HEK293 (cell line): ENCODE measurements around the gene CIZ1.
A peak's percentile ranks its signal among the peaks of the same experiment; 100 is the strongest.

Source experiments
- FEZF1 ChIP-seq: fragments of 450-650 bp; formaldehyde crosslinking; IDR thresholded peaks from 2 replicates; pipeline ENCODE4 v1.5.1; 2016; ENCODE audit warnings: missing biosample characterization, missing genetic modification characterization
- GLIS1 ChIP-seq: fragments of 450-650 bp; formaldehyde crosslinking; IDR thresholded peaks from 2 replicates; pipeline ENCODE4 v1.5.1; 2016; ENCODE audit warnings: missing biosample characterization, missing genetic modification characterization
- IKZF3 ChIP-seq: fragments of 450-650 bp; IDR thresholded peaks from 2 replicates; pipeline ENCODE4 v1.5.0; 2018; ENCODE audit warnings: missing biosample characterization, mild to moderate bottlenecking, missing genetic modification characterization, moderate library complexity
- KLF1 ChIP-seq: fragments of 450-650 bp; formaldehyde crosslinking; IDR thresholded peaks from 2 replicates; pipeline ENCODE4 v1.5.1; 2016; ENCODE audit warnings: missing biosample characterization, missing genetic modification characterization
- OSR2 ChIP-seq: fragments of 450-650 bp; formaldehyde crosslinking; IDR thresholded peaks from 2 replicates; pipeline ENCODE4 v1.5.1; 2016; ENCODE audit warnings: missing biosample characterization, missing genetic modification characterization
- SP3 ChIP-seq: fragments of 450-650 bp; formaldehyde crosslinking; IDR thresholded peaks from 2 replicates; pipeline ENCODE4 v1.5.1; 2016; ENCODE audit warnings: missing biosample characterization, missing genetic modification characterization
- ZBTB1 ChIP-seq: fragments of 450-650 bp; formaldehyde crosslinking; IDR thresholded peaks from 2 replicates; pipeline ENCODE4 v1.5.1; 2016; ENCODE audit warnings: missing biosample characterization, missing genetic modification characterization
- ZBTB11 ChIP-seq: fragments of 450-650 bp; formaldehyde crosslinking; conservative IDR thresholded peaks from 2 replicates; pipeline ENCODE4 v1.5.1; 2016; ENCODE audit warnings: low read depth, missing biosample characterization, missing genetic modification characterization
- ZBTB26 ChIP-seq: fragments of 450-650 bp; formaldehyde crosslinking; optimal IDR thresholded peaks from 2 replicates; pipeline ENCODE3; 2016; ENCODE audit warnings: missing biosample characterization, mild to moderate bottlenecking, missing genetic modification characterization
- ZBTB44 ChIP-seq: fragments of 450-650 bp; IDR thresholded peaks from 2 replicates; pipeline ENCODE4 v1.5.1; 2018; ENCODE audit warnings: missing biosample characterization, mild to moderate bottlenecking, missing genetic modification characterization
- ZBTB48 ChIP-seq: fragments of 450-650 bp; formaldehyde crosslinking; IDR thresholded peaks from 2 replicates; pipeline ENCODE4 v1.5.1; 2016; ENCODE audit warnings: missing biosample characterization, missing genetic modification characterization
- ZEB2 ChIP-seq: fragments of 450-650 bp; formaldehyde crosslinking; IDR thresholded peaks from 2 replicates; pipeline ENCODE4 v1.5.1; 2016; ENCODE audit warnings: missing biosample characterization, missing genetic modification characterization
- ZNF2 ChIP-seq: fragments of 450-650 bp; formaldehyde crosslinking; IDR thresholded peaks from 2 replicates; pipeline ENCODE4 v1.5.1; 2016; ENCODE audit warnings: missing biosample characterization, missing genetic modification characterization
- ZNF311 ChIP-seq: fragments of 450-650 bp; formaldehyde crosslinking; IDR thresholded peaks from 2 replicates; pipeline ENCODE4 v1.5.1; 2017; ENCODE audit warnings: missing biosample characterization, missing genetic modification characterization, borderline replicate concordance
- ZNF548 ChIP-seq: fragments of 450-650 bp; formaldehyde crosslinking; IDR thresholded peaks from 2 replicates; pipeline ENCODE4 v1.5.1; 2016; ENCODE audit warnings: missing biosample characterization, missing genetic modification characterization
- ZNF561 ChIP-seq: fragments of 450-650 bp; IDR thresholded peaks from 2 replicates; pipeline ENCODE4 v1.5.1; 2018; ENCODE audit warnings: missing biosample characterization, missing genetic modification characterization, borderline replicate concordance
- ZNF777 ChIP-seq: fragments of 450-650 bp; formaldehyde crosslinking; IDR thresholded peaks from 2 replicates; pipeline ENCODE4 v1.5.1; 2017; ENCODE audit warnings: missing biosample characterization, missing genetic modification characterization, borderline replicate concordance
- ZSCAN18 ChIP-seq: fragments of 450-650 bp; formaldehyde crosslinking; IDR thresholded peaks from 2 replicates; pipeline ENCODE4 v1.5.1; 2016; ENCODE audit warnings: missing biosample characterization, missing genetic modification characterization
- ZXDB ChIP-seq: fragments of 450-650 bp; formaldehyde crosslinking; IDR thresholded peaks from 2 replicates; pipeline ENCODE4 v1.5.1; 2016; ENCODE audit warnings: missing biosample characterization, missing genetic modification characterization
- TF ChIP-seq, protein P1 (sequence below): fragments of 450-650 bp; formaldehyde crosslinking; IDR thresholded peaks from 2 replicates; pipeline ENCODE4 v1.5.1; 2017; ENCODE audit warnings: missing biosample characterization, missing genetic modification characterization
- TF ChIP-seq, protein P2 (sequence below): fragments of 450-650 bp; formaldehyde crosslinking; IDR thresholded peaks from 2 replicates; pipeline ENCODE4 v1.5.1; 2016; ENCODE audit warnings: missing biosample characterization, missing genetic modification characterization
- TF ChIP-seq, protein P3 (sequence below): fragments of 450-650 bp; formaldehyde crosslinking; IDR thresholded peaks from 2 replicates; pipeline ENCODE4 v1.5.1; 2016; ENCODE audit warnings: missing biosample characterization, missing genetic modification characterization
- TF ChIP-seq, protein P4 (sequence below): sonication (generic); formaldehyde crosslinking; IDR thresholded peaks from 2 replicates; pipeline ENCODE4 v1.8.1; 2022; ENCODE audit warnings: mild to moderate bottlenecking, moderate library complexity, missing genetic modification reagents

Gene CIZ1

DNA sequence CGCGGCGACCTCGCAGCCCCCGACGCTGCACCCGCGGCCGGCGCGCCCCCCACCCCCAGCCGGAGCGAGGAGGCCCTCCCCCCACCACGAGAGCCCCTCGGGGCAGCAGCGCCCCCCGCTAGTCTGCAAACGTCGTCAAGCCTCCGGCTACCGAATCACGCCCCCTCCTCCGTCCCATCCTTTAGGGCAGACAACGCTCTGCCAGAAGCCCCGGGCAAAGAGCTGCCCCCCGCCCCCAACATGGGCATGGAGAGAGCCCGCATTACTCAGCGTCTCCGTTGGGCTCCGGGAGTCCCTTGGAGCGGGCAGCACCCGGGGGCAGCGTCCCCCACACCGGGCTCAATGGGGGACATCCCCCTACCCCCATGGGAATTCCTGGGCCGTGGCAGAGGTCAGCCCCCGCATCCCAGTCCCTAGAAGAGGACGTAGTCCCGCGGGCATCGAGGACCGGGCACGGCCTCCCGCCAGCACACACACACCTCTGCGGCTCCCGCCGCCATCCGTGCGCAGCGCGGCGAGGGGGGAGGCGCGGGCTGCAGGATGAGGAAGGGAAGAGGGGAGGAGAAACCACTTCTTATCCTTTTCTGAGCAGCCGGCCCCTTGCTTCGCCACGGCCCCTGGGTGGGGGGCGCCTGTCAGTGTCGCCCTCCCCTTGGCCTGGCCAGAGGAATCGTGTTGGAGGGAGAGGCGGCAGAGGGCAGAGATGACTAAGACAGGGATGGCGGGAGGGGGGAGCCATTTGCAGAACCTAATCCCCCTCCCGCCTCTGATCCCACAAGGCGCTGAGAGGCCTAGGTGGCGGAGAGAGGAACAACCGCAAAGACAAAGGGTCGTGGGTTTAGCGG lies 12.6 kb upstream of the CIZ1 start (continued):
- no peak for TF ChIP-seq ZSCAN18 (tag by site-specific recombination)
- TF ChIP-seq, protein P1, sequence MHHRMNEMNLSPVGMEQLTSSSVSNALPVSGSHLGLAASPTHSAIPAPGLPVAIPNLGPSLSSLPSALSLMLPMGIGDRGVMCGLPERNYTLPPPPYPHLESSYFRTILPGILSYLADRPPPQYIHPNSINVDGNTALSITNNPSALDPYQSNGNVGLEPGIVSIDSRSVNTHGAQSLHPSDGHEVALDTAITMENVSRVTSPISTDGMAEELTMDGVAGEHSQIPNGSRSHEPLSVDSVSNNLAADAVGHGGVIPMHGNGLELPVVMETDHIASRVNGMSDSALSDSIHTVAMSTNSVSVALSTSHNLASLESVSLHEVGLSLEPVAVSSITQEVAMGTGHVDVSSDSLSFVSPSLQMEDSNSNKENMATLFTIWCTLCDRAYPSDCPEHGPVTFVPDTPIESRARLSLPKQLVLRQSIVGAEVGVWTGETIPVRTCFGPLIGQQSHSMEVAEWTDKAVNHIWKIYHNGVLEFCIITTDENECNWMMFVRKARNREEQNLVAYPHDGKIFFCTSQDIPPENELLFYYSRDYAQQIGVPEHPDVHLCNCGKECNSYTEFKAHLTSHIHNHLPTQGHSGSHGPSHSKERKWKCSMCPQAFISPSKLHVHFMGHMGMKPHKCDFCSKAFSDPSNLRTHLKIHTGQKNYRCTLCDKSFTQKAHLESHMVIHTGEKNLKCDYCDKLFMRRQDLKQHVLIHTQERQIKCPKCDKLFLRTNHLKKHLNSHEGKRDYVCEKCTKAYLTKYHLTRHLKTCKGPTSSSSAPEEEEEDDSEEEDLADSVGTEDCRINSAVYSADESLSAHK (tag by site-specific recombination), result peak; percentile 38; the same call in 1 of the 2 replicates
- TF ChIP-seq FEZF1 (tag by site-specific recombination), result no peak
- peak; percentile 86 for TF ChIP-seq ZEB2
- TF ChIP-seq SP3, result 0 out of 2 replicates have a peak, but pooled peaks have one; percentile 47
- 0 out of 2 replicates have a peak, but pooled peaks have one; percentile 10 for TF ChIP-seq KLF1
- peak; percentile 52; the same call in 1 of the 2 replicates for TF ChIP-seq ZNF561
- TF ChIP-seq IKZF3 (tag by site-specific recombination), result peak; percentile 48
- TF ChIP-seq ZBTB1, result no peak
- TF ChIP-seq ZBTB44 (tag by site-specific recombination), result no peak
- peak; percentile 60 for TF ChIP-seq ZXDB (tag by site-specific recombination)
- TF ChIP-seq, protein P2, sequence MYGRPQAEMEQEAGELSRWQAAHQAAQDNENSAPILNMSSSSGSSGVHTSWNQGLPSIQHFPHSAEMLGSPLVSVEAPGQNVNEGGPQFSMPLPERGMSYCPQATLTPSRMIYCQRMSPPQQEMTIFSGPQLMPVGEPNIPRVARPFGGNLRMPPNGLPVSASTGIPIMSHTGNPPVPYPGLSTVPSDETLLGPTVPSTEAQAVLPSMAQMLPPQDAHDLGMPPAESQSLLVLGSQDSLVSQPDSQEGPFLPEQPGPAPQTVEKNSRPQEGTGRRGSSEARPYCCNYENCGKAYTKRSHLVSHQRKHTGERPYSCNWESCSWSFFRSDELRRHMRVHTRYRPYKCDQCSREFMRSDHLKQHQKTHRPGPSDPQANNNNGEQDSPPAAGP, result no peak
- TF ChIP-seq ZNF2 (tag by site-specific recombination), result 0 out of 2 replicates have a peak, but pooled peaks have one; percentile 25
- TF ChIP-seq, protein P3, sequence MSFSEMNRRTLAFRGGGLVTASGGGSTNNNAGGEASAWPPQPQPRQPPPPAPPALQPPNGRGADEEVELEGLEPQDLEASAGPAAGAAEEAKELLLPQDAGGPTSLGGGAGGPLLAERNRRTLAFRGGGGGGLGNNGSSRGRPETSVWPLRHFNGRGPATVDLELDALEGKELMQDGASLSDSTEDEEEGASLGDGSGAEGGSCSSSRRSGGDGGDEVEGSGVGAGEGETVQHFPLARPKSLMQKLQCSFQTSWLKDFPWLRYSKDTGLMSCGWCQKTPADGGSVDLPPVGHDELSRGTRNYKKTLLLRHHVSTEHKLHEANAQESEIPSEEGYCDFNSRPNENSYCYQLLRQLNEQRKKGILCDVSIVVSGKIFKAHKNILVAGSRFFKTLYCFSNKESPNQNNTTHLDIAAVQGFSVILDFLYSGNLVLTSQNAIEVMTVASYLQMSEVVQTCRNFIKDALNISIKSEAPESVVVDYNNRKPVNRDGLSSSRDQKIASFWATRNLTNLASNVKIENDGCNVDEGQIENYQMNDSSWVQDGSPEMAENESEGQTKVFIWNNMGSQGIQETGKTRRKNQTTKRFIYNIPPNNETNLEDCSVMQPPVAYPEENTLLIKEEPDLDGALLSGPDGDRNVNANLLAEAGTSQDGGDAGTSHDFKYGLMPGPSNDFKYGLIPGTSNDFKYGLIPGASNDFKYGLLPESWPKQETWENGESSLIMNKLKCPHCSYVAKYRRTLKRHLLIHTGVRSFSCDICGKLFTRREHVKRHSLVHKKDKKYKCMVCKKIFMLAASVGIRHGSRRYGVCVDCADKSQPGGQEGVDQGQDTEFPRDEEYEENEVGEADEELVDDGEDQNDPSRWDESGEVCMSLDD (tag by site-specific recombination), result peak; percentile 56; the same call in 1 of the 2 replicates
- no peak for TF ChIP-seq ZBTB11 (tag by site-specific recombination)
- TF ChIP-seq ZNF548, result no peak
- no peak for TF ChIP-seq ZNF777
- no peak for TF ChIP-seq OSR2 (tag by site-specific recombination)
- peak; percentile 97 for TF ChIP-seq ZBTB48
- TF ChIP-seq ZBTB26 (tag by site-specific recombination), result peak; percentile 65
- TF ChIP-seq GLIS1 (tag by site-specific recombination), result peak; percentile 93
- TF ChIP-seq ZNF311 (tag by site-specific recombination), result no peak
- TF ChIP-seq, protein P4, sequence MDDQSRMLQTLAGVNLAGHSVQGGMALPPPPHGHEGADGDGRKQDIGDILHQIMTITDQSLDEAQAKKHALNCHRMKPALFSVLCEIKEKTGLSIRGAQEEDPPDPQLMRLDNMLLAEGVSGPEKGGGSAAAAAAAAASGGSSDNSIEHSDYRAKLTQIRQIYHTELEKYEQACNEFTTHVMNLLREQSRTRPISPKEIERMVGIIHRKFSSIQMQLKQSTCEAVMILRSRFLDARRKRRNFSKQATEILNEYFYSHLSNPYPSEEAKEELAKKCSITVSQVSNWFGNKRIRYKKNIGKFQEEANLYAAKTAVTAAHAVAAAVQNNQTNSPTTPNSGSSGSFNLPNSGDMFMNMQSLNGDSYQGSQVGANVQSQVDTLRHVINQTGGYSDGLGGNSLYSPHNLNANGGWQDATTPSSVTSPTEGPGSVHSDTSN, result 0 out of 2 replicates have a peak, but pooled peaks have one; percentile 48
